ENCODE data around the gene TXNRD2. TPM values are rescaled to one million over a fixed set of nuclear protein-coding genes. Genes with fewer than 3 reads are reported as not detected.
A peak's percentile ranks its signal among the peaks of the same experiment; 100 is the strongest.
"Not testable (repeated sequence)": the region's sequence is repeated elsewhere in the genome, so short reads cannot be mapped to it uniquely, and the experiment has no call there.

The TXNRD2 gene
- total RNA-seq, 2 donors from 2014 or later = 4.6 to 33.0 TPM

GRCh38 chr22:19940536-19941364, 868 bp downstream of the TXNRD2 start:
- H3K9me3 Mint-ChIP-seq = peaks cover 7 to 9% of the 10 kb centered on the region in 2 donors
- DNase-seq (ENCODE audit: low spot score in 2 of 2) = no peak
- ATAC-seq = peak in 1 of 2 donors; percentile 12
- H3K36me3 Mint-ChIP-seq = peaks cover 27 to 43% of the 10 kb centered on the region in 2 donors
- H3K27ac Mint-ChIP-seq = peak overlapping the region; percentile 92 to 95

- no peak for ATAC-seq
- no peak overlapping the region for H3K27ac Mint-ChIP-seq
- DNase-seq (ENCODE audit: low spot score in 2 of 2) = no peak
- peaks cover 9 to 10% of the 10 kb centered on the region in 2 donors for H3K9me3 Mint-ChIP-seq
- peaks cover 33 to 39% of the 10 kb centered on the region in 2 donors for H3K36me3 Mint-ChIP-seq
These were observed 3.8 kb downstream of the TXNRD2 start for GRCh38 chr22:19937616-19938473.

DNA sequence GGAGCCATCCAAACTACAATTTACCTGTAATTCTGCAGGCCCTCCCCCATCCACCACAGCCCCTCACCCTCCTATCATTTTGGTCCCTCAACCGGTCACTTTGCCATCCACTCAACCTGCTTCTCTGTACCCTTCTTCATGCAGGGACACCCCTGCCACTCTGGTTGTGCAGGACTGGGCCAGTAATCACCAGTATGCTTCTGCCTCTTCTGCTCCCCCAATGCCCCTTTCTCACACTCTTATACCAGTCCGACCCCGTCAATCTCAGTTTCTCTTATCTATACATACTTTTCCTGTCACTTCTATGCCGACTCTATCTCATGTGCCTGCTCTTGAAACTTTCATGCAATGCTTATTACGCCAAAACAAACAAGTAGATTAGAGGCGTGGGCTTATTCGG, 5.1 kb downstream of the TXNRD2 start:
- H3K9me3 Mint-ChIP-seq = peaks cover 9 to 10% of the 10 kb centered on the region in 2 donors
- DNase-seq (ENCODE audit: low spot score in 2 of 2) = no peak
- no peak overlapping the region for H3K27ac Mint-ChIP-seq
- peaks cover 24 to 28% of the 10 kb centered on the region in 2 donors for H3K36me3 Mint-ChIP-seq
- no peak for ATAC-seq

- not testable (repeated sequence) for ATAC-seq; DNase-seq (ENCODE audit: low spot score in 2 of 2); H3K27ac Mint-ChIP-seq
- peaks cover 24 to 28% of the 10 kb centered on the region in 2 donors for H3K36me3 Mint-ChIP-seq
- H3K9me3 Mint-ChIP-seq = peaks cover 9 to 10% of the 10 kb centered on the region in 2 donors
These were observed 6.4 kb downstream of the TXNRD2 start for GRCh38 chr22:19935123-19935718.

GRCh38 chr22:19933341-19934241, 8.0 kb downstream of the TXNRD2 start:
- Mint-ChIP-seq H3K36me3 (peaks cover 24 to 28% of the 10 kb centered on the region in 2 donors), H3K9me3 (peaks cover 9 to 10% of the 10 kb centered on the region in 2 donors), H3K27ac (peak overlapping the region in 1 of 2 donors; percentile 44)
- DNase-seq (ENCODE audit: low spot score in 2 of 2) (no peak), ATAC-seq (no peak)

GRCh38 chr22:19932367-19933206, 9.0 kb downstream of the TXNRD2 start:
- peaks cover 21 to 24% of the 10 kb centered on the region in 2 donors for H3K36me3 Mint-ChIP-seq
- ATAC-seq (no peak), DNase-seq (ENCODE audit: low spot score in 2 of 2) (no peak)
- H3K9me3 Mint-ChIP-seq = peaks cover 9 to 10% of the 10 kb centered on the region in 2 donors
- no peak overlapping the region for H3K27ac Mint-ChIP-seq

DNA sequence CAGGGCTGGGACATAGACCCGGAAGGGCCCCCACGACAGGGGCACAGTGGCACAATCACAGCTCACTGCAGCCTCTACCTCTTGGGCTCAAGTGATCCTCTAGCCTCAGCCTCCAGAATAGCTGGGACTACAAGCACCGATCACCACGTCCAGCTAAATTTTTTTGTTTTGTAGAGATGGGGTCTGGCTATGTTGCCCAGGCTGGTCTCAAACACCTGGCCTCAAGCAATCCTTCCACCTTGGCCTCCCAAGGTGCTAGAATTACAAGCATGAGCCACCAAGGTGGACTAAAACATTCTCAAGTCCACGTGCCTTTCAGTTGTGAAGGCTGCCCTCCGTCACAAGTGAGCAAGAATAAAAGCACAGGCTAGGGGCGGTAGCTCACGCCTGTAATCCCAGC, 10.1 kb downstream of the TXNRD2 start:
- Mint-ChIP-seq H3K9me3 (peaks cover 5 to 6% of the 10 kb centered on the region in 2 donors), H3K36me3 (peaks cover 13 to 14% of the 10 kb centered on the region in 2 donors), H3K27ac (no peak overlapping the region)
- ATAC-seq = no peak
- no peak for DNase-seq (ENCODE audit: low spot score in 2 of 2)

DNA sequence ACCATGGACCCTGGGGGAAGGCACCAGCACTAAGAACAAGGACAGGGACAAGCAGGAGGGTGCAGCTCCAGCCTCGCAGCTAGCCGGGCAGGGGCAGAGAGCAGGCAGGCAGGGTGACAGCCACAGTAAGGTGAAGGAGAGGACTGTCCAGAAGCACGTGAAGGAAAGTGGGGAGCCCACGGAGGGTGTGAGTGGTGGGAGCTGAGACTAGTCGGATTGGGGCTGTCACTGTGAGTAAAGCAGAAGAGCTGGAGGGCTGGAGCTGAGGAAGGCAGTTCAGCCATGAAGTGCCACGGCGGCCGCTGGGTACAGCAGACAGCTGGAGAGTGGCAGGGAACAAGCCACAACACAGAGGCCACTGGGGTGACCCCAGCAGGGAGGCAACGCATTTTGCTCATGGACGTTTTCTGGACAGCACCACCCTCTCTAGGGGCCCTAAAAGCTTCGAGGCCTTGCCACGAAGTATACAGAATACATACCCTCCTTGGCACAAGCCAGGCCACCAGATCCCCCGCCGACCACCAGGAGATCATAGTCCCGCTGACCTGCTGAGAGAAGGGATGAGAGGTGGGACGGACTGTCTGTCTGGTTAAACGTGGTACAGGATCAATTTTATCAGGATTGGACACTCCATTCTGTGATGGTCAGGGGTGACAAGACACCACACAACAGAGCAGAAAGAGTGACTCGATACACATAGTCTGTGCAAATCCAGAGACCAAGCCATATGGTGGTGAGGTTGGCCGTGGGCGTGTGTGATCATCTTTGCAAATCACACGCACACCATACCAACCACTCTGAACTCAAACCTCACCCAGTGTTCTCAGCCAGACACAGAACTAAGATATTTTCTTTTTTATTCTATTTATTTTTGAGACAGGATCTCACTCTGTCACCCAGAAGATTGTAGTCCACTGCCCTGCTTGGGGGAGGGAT, 10.8 kb downstream of the TXNRD2 start:
- Mint-ChIP-seq H3K36me3 (peaks cover 6 to 7% of the 10 kb centered on the region in 2 donors), H3K9me3 (peaks cover 0 to 3% of the 10 kb centered on the region in 2 donors), H3K27ac (peak overlapping the region in 1 of 2 donors; percentile 5)
- DNase-seq (ENCODE audit: low spot score in 2 of 2) (no peak), ATAC-seq (no peak)

- peak overlapping the region in 1 of 2 donors; percentile 5 for H3K27ac Mint-ChIP-seq
- no peaks in the 10 kb centered on the region for H3K36me3 Mint-ChIP-seq
- H3K9me3 Mint-ChIP-seq = no peaks in the 10 kb centered on the region
- no peak for DNase-seq (ENCODE audit: low spot score in 2 of 2)
- no peak for ATAC-seq
These were observed 11.8 kb downstream of the TXNRD2 start for GRCh38 chr22:19929586-19930550.

GRCh38 chr22:19928207-19928606, 13.4 kb downstream of the TXNRD2 start:
- DNase-seq (ENCODE audit: low spot score in 2 of 2) = no peak
- Mint-ChIP-seq H3K9me3 (no peaks in the 10 kb centered on the region), H3K36me3 (no peaks in the 10 kb centered on the region), H3K27ac (no peak overlapping the region)
- ATAC-seq = no peak

GRCh38 chr22:19927696-19928095, 13.9 kb downstream of the TXNRD2 start:
- DNase-seq (ENCODE audit: low spot score in 2 of 2) (no peak), ATAC-seq (no peak)
- Mint-ChIP-seq H3K9me3 (no peaks in the 10 kb centered on the region), H3K36me3 (no peaks in the 10 kb centered on the region), H3K27ac (no peak overlapping the region)

GRCh38 chr22:19926028-19926427, 15.6 kb downstream of the TXNRD2 start:
- ATAC-seq; H3K27ac Mint-ChIP-seq; H3K9me3 Mint-ChIP-seq; DNase-seq (ENCODE audit: low spot score in 2 of 2); H3K36me3 Mint-ChIP-seq: not testable (repeated sequence)

DNA sequence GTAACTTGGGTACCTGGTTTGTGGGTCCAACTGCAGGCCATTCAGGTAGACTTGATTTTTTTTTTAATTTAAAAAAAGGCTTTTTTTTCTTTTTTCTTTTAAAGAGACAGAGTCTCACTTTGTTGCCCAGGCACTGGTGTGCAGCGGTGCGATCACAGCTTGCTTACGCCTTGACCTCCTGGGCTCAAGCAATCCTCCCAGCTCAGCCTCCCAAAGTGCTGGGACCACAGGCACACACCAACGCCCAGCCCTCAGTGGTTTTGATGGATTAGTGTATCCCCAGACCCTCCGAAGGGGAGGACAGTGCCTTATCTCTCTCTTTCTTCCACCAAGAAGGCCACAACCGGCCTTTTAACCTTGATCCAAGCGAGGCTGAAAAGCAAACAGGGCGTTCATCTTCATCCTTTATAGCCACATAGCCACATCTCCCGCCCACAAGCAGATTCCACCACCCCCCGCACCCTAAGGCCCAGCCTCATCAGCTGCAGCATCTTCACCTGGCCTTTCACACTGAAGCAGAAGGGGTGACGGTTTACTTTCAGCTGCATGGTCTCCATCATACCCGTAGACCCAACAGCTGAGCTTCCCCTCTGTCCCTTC, 17.6 kb downstream of the TXNRD2 start:
- DNase-seq (ENCODE audit: low spot score in 2 of 2) (no peak), ATAC-seq (no peak)
- Mint-ChIP-seq H3K36me3 (no peaks in the 10 kb centered on the region), H3K27ac (peak overlapping the region in 1 of 2 donors; percentile 37), H3K9me3 (no peaks in the 10 kb centered on the region)
